GM19035 (cell line): Measurements from ENCODE around the gene VWA8.
"Not testable (repeated sequence)": the region's sequence is repeated elsewhere in the genome, so short reads cannot be mapped to it uniquely, and the experiment has no call there.

ENCODE experiments used
- ATAC-seq: cut with Tn5 transposase; IDR thresholded peaks from one replicate; pipeline ENCODE4 v1.9.1; 2021; ENCODE audit not compliant: unreplicated experiment

The VWA8 gene

GRCh38 chr13:41651413-41652058 is 309.4 kb downstream of the VWA8 start:
- ATAC-seq, result no peak

- ATAC-seq, result no peak
These were observed 310.2 kb downstream of the VWA8 start for GRCh38 chr13:41650706-41651105.

- ATAC-seq, result no peak
These were observed 311.2 kb downstream of the VWA8 start for GRCh38 chr13:41649659-41650058.

- no peak for ATAC-seq
These were observed 312.5 kb downstream of the VWA8 start for GRCh38 chr13:41648314-41648935.

GRCh38 chr13:41647699-41648313 is 313.1 kb downstream of the VWA8 start:
- not testable (repeated sequence) for ATAC-seq

- no peak for ATAC-seq
These were observed 315.6 kb downstream of the VWA8 start for GRCh38 chr13:41645331-41645730.

- ATAC-seq, result no peak
These were observed 316.2 kb downstream of the VWA8 start for GRCh38 chr13:41644742-41645141.

GRCh38 chr13:41643507-41643906 is 317.4 kb downstream of the VWA8 start:
- no peak for ATAC-seq

- no peak for ATAC-seq
These were observed 318.9 kb downstream of the VWA8 start for GRCh38 chr13:41641961-41642360.

- no peak for ATAC-seq
These were observed 319.5 kb downstream of the VWA8 start for GRCh38 chr13:41641429-41641828.

- no peak for ATAC-seq
These were observed 320.7 kb downstream of the VWA8 start for GRCh38 chr13:41639955-41640780.

- no peak for ATAC-seq
These were observed 321.5 kb downstream of the VWA8 start for GRCh38 chr13:41639237-41639904.

- no peak for ATAC-seq
These were observed 323.3 kb downstream of the VWA8 start for GRCh38 chr13:41637586-41637985.

- ATAC-seq, result not testable (repeated sequence)
These were observed 323.9 kb downstream of the VWA8 start for GRCh38 chr13:41637032-41637431.

GRCh38 chr13:41636590-41636989 is 324.3 kb downstream of the VWA8 start:
- not testable (repeated sequence) for ATAC-seq

- ATAC-seq, result no peak
These were observed 326.5 kb downstream of the VWA8 start for GRCh38 chr13:41634407-41634806.

GRCh38 chr13:41633776-41634175 is 327.1 kb downstream of the VWA8 start:
- no peak for ATAC-seq

- no peak for ATAC-seq
These were observed 329.5 kb downstream of the VWA8 start for GRCh38 chr13:41631296-41631965.

- no peak for ATAC-seq
These were observed 333.5 kb downstream of the VWA8 start for GRCh38 chr13:41627425-41627824.

GRCh38 chr13:41624041-41624440 is 336.9 kb downstream of the VWA8 start:
- ATAC-seq, result no peak
